DOHH2 (cell line): ENCODE results near the gene MFRP.

Experiments
- H3F3A ChIP-seq: fragments of 200-600 bp; sonication (generic), shearing (Covaris generic); 2 replicates; pipeline ENCODE4 v1.6.0; 2016; ENCODE audit warnings: antibody characterized with exemption, mild to moderate bottlenecking; ENCODE audit not compliant: control insufficient read depth, insufficient read depth
- H3K27ac ChIP-seq: fragments of 200-600 bp; sonication (generic); 2 replicates; pipeline ENCODE4 v1.5.1; 2014; ENCODE audit warnings: low read depth, mild to moderate bottlenecking, low read length, moderate library complexity
- H3K27me3 ChIP-seq: fragments of 200-600 bp; sonication (generic); 2 replicates; pipeline ENCODE4 v1.6.1; 2014; ENCODE audit warnings: mild to moderate bottlenecking, low read length, mixed read lengths; ENCODE audit not compliant: control insufficient read depth
- H3K36me3 ChIP-seq: fragments of 200-600 bp; sonication (generic); 2 replicates; pipeline ENCODE4 v1.6.1; 2014; ENCODE audit warnings: mild to moderate bottlenecking, low read length, moderate library complexity, mixed read lengths; ENCODE audit not compliant: control insufficient read depth
- H3K4me1 ChIP-seq: fragments of 200-600 bp; sonication (generic); 2 replicates; pipeline ENCODE4 v1.6.1; 2014; ENCODE audit warnings: mild to moderate bottlenecking, low read length, mixed read lengths; ENCODE audit not compliant: control insufficient read depth
- H3K4me2 ChIP-seq: fragments of 200-600 bp; sonication (generic); 2 replicates; pipeline ENCODE4 v1.6.0; 2014; ENCODE audit warnings: mild to moderate bottlenecking, low read length, moderate library complexity
- H3K4me3 ChIP-seq: fragments of 200-600 bp; sonication (generic); 2 replicates; pipeline ENCODE4 v1.5.1; 2014; ENCODE audit warnings: mild to moderate bottlenecking, low read length, mixed read lengths
- H3K79me2 ChIP-seq: fragments of 200-600 bp; sonication (generic); 2 replicates; pipeline ENCODE4 v1.6.1; 2014; ENCODE audit warnings: mild to moderate bottlenecking, low read length, mixed read lengths; ENCODE audit not compliant: control insufficient read depth
- H3K9me2 ChIP-seq: fragments of 200-600 bp; sonication (generic); replicated peaks from 2 replicates; pipeline ENCODE4 v1.6.1; 2014; ENCODE audit warnings: mild to moderate bottlenecking, low read length, mixed read lengths; ENCODE audit not compliant: control insufficient read depth
- H3K9me3 ChIP-seq: fragments of 200-600 bp; sonication (generic); 2 replicates; pipeline ENCODE4 v1.6.1; 2014; ENCODE audit warnings: antibody characterized with exemption, low read length, mixed read lengths; ENCODE audit not compliant: control insufficient read depth, insufficient read depth
- H4K20me1 ChIP-seq: fragments of 200-600 bp; sonication (generic); 2 replicates; pipeline ENCODE4 v1.6.0; 2014; ENCODE audit warnings: low read depth, mild to moderate bottlenecking, antibody characterized with exemption, low read length, moderate library complexity; ENCODE audit not compliant: control insufficient read depth, insufficient read depth
- CTCF ChIP-seq: fragments of 200-600 bp; sonication (generic); IDR thresholded peaks from one replicate; pipeline ENCODE4 v1.5.1; 2014; ENCODE audit warnings: antibody characterized with exemption, mild to moderate bottlenecking, low read depth, low read length; ENCODE audit not compliant: poor library complexity, severe bottlenecking
- EZH2phosphoT487 ChIP-seq: fragments of 200-600 bp; sonication (generic); IDR thresholded peaks from 2 replicates; pipeline ENCODE4 v1.6.1; 2017; ENCODE audit warnings: borderline replicate concordance, mild to moderate bottlenecking, antibody characterized with exemption, low read length, moderate library complexity, mixed read lengths

The MFRP gene

DNA sequence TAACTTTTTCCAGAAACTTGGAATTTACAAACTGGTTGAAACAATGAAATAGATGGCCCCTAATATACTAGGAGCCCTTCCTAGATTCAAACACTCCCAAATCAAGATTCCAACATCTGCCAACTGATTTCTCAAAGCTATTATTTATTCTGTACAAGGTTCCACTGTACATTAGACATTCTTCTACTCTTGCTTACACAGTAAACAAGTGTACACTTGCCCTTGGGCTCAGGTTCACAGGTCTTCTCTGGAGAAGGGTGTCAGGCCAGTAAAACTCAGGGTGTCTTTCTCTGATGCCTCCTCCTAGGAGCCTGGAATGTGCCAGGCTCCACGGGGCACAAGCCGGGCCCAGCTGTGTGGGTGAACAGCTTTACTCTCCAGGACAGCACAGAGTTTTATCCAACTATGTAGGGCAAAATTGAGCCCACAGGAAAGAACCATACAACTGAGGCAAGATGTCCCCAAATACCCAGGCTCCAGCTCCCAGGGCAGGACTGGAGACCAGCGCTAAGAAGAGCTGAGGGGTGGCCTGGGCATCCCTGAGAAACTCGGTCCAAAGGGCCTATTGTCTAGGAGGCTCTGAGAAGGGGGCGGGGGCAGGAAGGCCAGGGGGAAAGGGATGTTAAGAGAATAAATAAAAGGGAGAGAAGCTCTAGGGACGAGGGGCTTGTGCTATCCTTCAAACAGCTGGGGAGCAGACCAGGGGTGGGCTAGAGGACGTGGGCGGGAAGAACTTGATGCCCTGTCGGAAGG, 8.8 kb upstream of the MFRP start:
- H3K4me3 ChIP-seq: no peak overlapping the region
- no peak for TF ChIP-seq CTCF
- TF ChIP-seq EZH2phosphoT487: no peak
- no peaks in the 10 kb centered on the region for H3K27me3 ChIP-seq
- peaks cover 43% of the 10 kb centered on the region for H3K4me1 ChIP-seq
- 0 out of 2 replicates have a peak, but pooled peaks cover 3% of the 10 kb centered on the region for H3F3A ChIP-seq
- H3K9me3 ChIP-seq: no peaks in the 10 kb centered on the region
- H3K36me3 ChIP-seq: peaks cover 54% of the 10 kb centered on the region
- peaks cover 3% of the 10 kb centered on the region; the same call in 1 of the 2 replicates for H3K79me2 ChIP-seq
- no peak overlapping the region for H3K4me2 ChIP-seq
- no peak overlapping the region for H3K27ac ChIP-seq
- no peaks in the 10 kb centered on the region for H4K20me1 ChIP-seq
- no peaks in the 10 kb centered on the region for H3K9me2 ChIP-seq

DNA sequence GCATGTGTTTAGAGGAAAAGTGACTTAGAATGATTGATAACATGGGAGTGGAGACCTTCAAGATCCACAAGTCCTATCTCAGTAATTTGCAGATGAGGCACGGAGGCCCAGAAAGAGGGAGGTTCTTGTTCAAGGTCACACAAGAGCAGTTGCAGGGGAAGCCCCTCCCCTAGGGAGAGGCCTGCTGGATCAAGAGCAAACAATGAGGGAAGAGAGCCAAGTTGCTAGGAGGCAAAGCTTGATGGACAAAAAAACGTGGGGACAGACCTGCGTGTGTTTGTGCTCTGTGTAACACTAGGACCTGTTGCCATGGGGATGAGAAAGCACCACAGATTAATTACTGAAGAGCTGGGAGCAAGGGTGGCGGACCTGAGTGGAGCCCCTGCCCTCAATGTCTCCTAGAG, 6.4 kb upstream of the MFRP start:
- Histone ChIP-seq H3K79me2 (no peaks in the 10 kb centered on the region), H3F3A (0 out of 2 replicates have a peak, but pooled peaks cover 3% of the 10 kb centered on the region), H3K9me3 (no peaks in the 10 kb centered on the region), H3K4me3 (no peak overlapping the region), H3K27ac (no peak overlapping the region), H4K20me1 (no peaks in the 10 kb centered on the region), H3K36me3 (peaks cover 32% of the 10 kb centered on the region), H3K9me2 (no peaks in the 10 kb centered on the region), H3K4me1 (peaks cover 23% of the 10 kb centered on the region), H3K4me2 (no peak overlapping the region), H3K27me3 (no peaks in the 10 kb centered on the region)
- TF ChIP-seq EZH2phosphoT487 (no peak), CTCF (no peak)

DNA sequence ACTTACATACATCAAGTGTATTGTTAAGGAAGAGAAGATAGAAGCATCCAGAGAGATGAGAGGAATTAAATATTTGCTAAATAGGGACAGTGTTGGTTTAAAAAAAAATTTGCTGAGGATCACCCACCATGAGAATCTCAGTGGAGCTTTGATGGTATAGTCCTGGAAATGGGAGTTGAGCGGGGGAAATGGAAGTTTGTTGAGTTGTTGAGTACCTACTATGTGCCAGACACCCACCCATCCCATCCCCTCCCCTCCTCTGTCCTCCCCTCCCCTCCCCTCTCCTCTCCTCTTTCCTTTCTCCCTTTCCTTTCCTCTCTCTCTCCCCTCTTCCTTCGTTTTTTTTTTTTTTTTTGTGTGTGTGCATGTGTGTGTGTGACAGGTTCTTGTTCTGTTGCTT, 4.7 kb upstream of the MFRP start:
- Histone ChIP-seq H3K4me3 (no peak overlapping the region), H3K4me2 (no peak overlapping the region), H3K27ac (no peak overlapping the region), H3K27me3 (peaks cover 11% of the 10 kb centered on the region), H3K4me1 (peaks cover 11% of the 10 kb centered on the region), H3F3A (0 out of 2 replicates have a peak, but pooled peaks cover 3% of the 10 kb centered on the region), H3K9me3 (no peaks in the 10 kb centered on the region), H3K9me2 (no peaks in the 10 kb centered on the region), H3K79me2 (no peaks in the 10 kb centered on the region), H3K36me3 (peaks cover 19% of the 10 kb centered on the region), H4K20me1 (no peaks in the 10 kb centered on the region)
- TF ChIP-seq EZH2phosphoT487 (no peak), CTCF (no peak)
